ENCODE measurements around the gene LDLRAD4.
A peak's percentile ranks its signal among the peaks of the same experiment; 100 is the strongest.

LDLRAD4 gene

DNA sequence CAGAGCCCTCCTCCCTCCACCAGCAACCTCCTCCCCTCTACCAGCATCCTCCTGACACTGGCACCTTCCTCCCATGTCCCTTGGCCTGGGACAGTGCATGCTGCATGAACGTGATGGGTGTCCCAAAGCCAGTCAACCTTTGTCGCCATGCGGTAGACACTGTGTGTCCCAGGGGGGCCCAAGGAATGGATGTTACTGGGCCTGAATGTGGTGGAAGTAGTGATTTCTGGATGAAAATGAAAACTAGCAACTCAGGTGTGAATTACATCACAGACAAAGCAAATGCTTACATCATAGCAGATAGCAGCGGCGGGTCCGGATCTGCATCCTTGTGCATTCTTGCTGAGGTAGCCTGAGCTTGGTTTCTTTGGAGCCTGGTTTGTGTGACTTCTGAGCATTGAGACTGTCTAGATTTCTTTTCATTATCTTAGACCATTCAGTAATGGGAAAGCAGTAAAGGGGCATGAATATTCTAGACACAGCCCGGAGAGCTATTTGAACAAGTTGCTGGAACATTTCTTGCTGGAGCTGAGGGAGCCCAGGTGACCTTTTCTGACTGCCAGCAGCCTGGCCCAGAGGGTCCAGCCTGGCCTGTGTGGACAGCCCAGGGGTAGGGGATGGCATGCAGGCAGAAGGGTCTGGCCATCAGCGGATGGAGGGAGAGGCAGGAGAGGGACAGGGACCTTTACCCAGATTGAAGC lies 407.4 kb downstream of the LDLRAD4 start:
- TF ChIP-seq, protein P1, sequence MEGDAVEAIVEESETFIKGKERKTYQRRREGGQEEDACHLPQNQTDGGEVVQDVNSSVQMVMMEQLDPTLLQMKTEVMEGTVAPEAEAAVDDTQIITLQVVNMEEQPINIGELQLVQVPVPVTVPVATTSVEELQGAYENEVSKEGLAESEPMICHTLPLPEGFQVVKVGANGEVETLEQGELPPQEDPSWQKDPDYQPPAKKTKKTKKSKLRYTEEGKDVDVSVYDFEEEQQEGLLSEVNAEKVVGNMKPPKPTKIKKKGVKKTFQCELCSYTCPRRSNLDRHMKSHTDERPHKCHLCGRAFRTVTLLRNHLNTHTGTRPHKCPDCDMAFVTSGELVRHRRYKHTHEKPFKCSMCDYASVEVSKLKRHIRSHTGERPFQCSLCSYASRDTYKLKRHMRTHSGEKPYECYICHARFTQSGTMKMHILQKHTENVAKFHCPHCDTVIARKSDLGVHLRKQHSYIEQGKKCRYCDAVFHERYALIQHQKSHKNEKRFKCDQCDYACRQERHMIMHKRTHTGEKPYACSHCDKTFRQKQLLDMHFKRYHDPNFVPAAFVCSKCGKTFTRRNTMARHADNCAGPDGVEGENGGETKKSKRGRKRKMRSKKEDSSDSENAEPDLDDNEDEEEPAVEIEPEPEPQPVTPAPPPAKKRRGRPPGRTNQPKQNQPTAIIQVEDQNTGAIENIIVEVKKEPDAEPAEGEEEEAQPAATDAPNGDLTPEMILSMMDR (IDR thresholded peaks at IDR 0.05), result no peak

GRCh38 chr18:13626544-13626908 lies 408.0 kb downstream of the LDLRAD4 start:
- TF ChIP-seq, protein P1 (IDR thresholded peaks at IDR 0.05), result no peak

GRCh38 chr18:13627639-13628038 lies 409.1 kb downstream of the LDLRAD4 start:
- TF ChIP-seq, protein P1 (IDR thresholded peaks at IDR 0.05), result no peak

- TF ChIP-seq, protein P1 (IDR thresholded peaks at IDR 0.05), result no peak
Measured at GRCh38 chr18:13628211-13628610, 409.7 kb downstream of the LDLRAD4 start.

DNA sequence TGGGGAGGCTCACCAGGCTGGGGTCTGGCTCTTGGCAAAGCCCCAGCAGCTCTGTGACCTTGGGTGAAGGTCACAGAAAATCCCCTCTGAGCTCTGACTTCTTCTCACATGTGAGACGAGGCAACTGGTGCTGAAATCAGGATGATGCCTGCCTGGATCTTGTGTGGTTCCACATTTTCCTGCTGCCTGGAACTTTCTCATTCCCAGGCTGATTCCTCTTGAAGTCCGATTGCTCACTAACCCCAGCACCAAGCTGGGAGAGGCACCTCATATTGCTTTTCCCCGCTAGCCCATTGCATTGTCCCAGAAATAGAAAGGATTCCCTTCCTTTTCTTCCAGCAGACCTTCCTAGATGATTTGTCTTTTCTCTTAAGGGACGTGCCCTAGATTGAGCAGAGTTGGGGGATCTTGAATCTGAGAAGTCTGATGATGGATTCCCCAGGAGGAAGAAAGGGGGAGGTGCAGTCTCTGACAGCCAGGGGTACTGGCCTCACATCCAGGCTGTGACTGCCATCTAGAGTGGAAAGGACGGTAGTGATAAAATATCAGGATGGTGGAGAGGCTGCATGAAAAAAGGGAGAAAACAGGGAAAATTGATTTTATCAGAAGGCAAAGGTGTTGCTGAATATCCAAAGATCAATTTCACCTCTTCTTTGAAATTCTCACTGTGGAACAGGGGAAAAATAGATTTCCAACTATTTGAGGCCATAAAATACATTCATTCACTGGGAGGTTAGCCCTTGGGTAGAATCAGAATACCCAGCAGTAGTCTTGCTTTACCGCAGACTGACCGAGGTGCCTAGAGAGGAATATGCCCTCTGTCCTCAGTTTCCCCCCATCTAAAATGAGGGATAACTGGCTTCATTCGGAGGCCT lies 411.5 kb downstream of the LDLRAD4 start:
- TF ChIP-seq, protein P1 (IDR thresholded peaks at IDR 0.05), result peak; percentile 70

GRCh38 chr18:13630716-13631268 lies 412.2 kb downstream of the LDLRAD4 start:
- TF ChIP-seq, protein P1 (IDR thresholded peaks at IDR 0.05), result no peak

GRCh38 chr18:13633700-13634099 lies 415.1 kb downstream of the LDLRAD4 start:
- TF ChIP-seq, protein P1 (IDR thresholded peaks at IDR 0.05), result no peak
